Liver (tissue), 9 donors: ENCODE results near the gene PTTG2. TPM values are rescaled to one million over a fixed set of nuclear protein-coding genes. Genes with fewer than 3 reads are reported as not detected.

Experiments
- DNase-seq: peaks from one replicate; pipeline ENCODE4 v3.0.0-alpha.2; 2017; ENCODE audit warnings: low spot score
- H3K27ac ChIP-seq, 2 donors: one replicate each; pipeline ENCODE4 v1.7.0; 2013; ENCODE audit warnings: inconsistent platforms in 2 of 2, low read length in 2 of 2, control low read depth in 1 of 2, low read depth in 1 of 2, mild to moderate bottlenecking in 1 of 2
- H3K27me3 ChIP-seq, 4 donors: one replicate each; pipeline versions ENCODE4 v1.6.1 to v1.7.0; 2013; ENCODE audit warnings: low read length in 3 of 4, inconsistent platforms in 1 of 4, mild to moderate bottlenecking in 1 of 4, moderate library complexity in 1 of 4; ENCODE audit not compliant: control insufficient read depth in 4 of 4, insufficient read depth in 4 of 4
- H3K36me3 ChIP-seq, 4 donors: one replicate each; pipeline versions ENCODE4 v1.6.1 to v1.7.0; 2013; ENCODE audit warnings: low read length in 3 of 4, mild to moderate bottlenecking in 3 of 4, low read depth in 1 of 4, moderate library complexity in 1 of 4; ENCODE audit not compliant: control insufficient read depth in 4 of 4, insufficient read depth in 3 of 4
- H3K4me1 ChIP-seq, 4 donors: one replicate each; pipeline versions ENCODE4 v1.6.1 to v1.7.0; 2013; ENCODE audit warnings: low read length in 3 of 4, mild to moderate bottlenecking in 3 of 4, moderate library complexity in 1 of 4; ENCODE audit not compliant: control insufficient read depth in 4 of 4, insufficient read depth in 4 of 4
- H3K4me3 ChIP-seq, 3 donors: one replicate each; pipeline versions ENCODE4 v1.6.1 to v1.7.0; 2013; ENCODE audit warnings: low read length in 3 of 3, control low read depth in 1 of 3, low read depth in 1 of 3, mild to moderate bottlenecking in 1 of 3
- H3K9ac ChIP-seq, 2 donors: one replicate each; pipeline ENCODE4 v1.7.0; 2013; ENCODE audit warnings: low read length in 2 of 2, mild to moderate bottlenecking in 2 of 2, moderate library complexity in 2 of 2, control low read depth in 1 of 2, low read depth in 1 of 2
- H3K9me3 ChIP-seq, 4 donors: one replicate each; pipeline versions ENCODE4 v1.6.1 to v1.7.0; 2013; ENCODE audit warnings: low read length in 3 of 4; ENCODE audit not compliant: control insufficient read depth in 4 of 4
- CTCF ChIP-seq: fragments of 150-350 bp; IDR thresholded peaks from 2 replicates; pipeline ENCODE4 v1.5.1; 2017; ENCODE audit warnings: improper control_type of control experiment, low read depth, low read length; ENCODE audit not compliant: missing input control
- FOXA1 ChIP-seq: IDR thresholded peaks from 2 replicates; pipeline ENCODE4 v1.6.1; 2016; ENCODE audit warnings: antibody characterized with exemption
- FOXA2 ChIP-seq: IDR thresholded peaks from 2 replicates; pipeline ENCODE4 v1.6.1; 2016; ENCODE audit warnings: antibody characterized with exemption
- GABPA ChIP-seq, 2 donors: IDR thresholded peaks in 1 of 2; conservative IDR thresholded peaks in 1 of 2; 2 replicates each; pipeline ENCODE4 v1.6.1; 2016; ENCODE audit warnings: antibody characterized with exemption in 2 of 2, mild to moderate bottlenecking in 1 of 2, moderate library complexity in 1 of 2
- HNF4A ChIP-seq, 2 donors: conservative IDR thresholded peaks; 2 replicates each; pipeline ENCODE4 v1.6.1; 2016; ENCODE audit warnings: antibody characterized with exemption in 2 of 2, mild to moderate bottlenecking in 2 of 2
- HNF4G ChIP-seq: IDR thresholded peaks from 2 replicates; pipeline ENCODE4 v1.6.1; 2016; ENCODE audit warnings: antibody characterized with exemption
- JUND ChIP-seq, 2 donors: IDR thresholded peaks; 2 replicates each; pipeline ENCODE4 v1.6.1; 2016; ENCODE audit warnings: antibody characterized with exemption in 2 of 2
- MAX ChIP-seq: IDR thresholded peaks from 2 replicates; pipeline ENCODE4 v1.6.1; 2016; ENCODE audit warnings: antibody characterized with exemption
- NR2F2 ChIP-seq: IDR thresholded peaks from 2 replicates; pipeline ENCODE4 v1.6.1; 2016; ENCODE audit warnings: antibody characterized with exemption
- RAD21 ChIP-seq, 2 donors: IDR thresholded peaks; 2 replicates each; pipeline ENCODE4 v1.6.1; 2016; ENCODE audit warnings: antibody characterized with exemption in 2 of 2, mild to moderate bottlenecking in 2 of 2
- REST ChIP-seq: IDR thresholded peaks from 2 replicates; pipeline ENCODE4 v1.6.1; 2016; ENCODE audit warnings: antibody characterized with exemption, mild to moderate bottlenecking
- SP1 ChIP-seq: IDR thresholded peaks from 2 replicates; pipeline ENCODE4 v1.6.1; 2018; ENCODE audit warnings: antibody characterized with exemption, mild to moderate bottlenecking
- TAF1 ChIP-seq: conservative IDR thresholded peaks from 2 replicates; pipeline ENCODE4 v1.6.1; 2016; ENCODE audit warnings: antibody characterized with exemption, mild to moderate bottlenecking
- YY1 ChIP-seq: IDR thresholded peaks from 2 replicates; pipeline ENCODE4 v1.6.1; 2016; ENCODE audit warnings: antibody characterized with exemption, mild to moderate bottlenecking
- ZBTB33 ChIP-seq: IDR thresholded peaks from 2 replicates; pipeline ENCODE4 v1.6.1; 2016; ENCODE audit warnings: antibody characterized with exemption
- WGBS: extraction: QIAGEN DNeasy Blood & Tissue Kit; methylation state at CpG from one replicate; pipeline ENCODE4 v1.1.7; 2013; 5-methylcytosine and 5-hydroxymethylcytosine counted together
- polyA plus RNA-seq, 2 donors: library from polyadenylated mRNA; stranded (reverse) in 1 of 2; unstranded in 1 of 2; fragments of 200-250 nt in 1 of 2; fragments of >200 nt in 1 of 2; fragmentation: Nextera tagmentation in 1 of 2; extraction: Ambion mirVana in 1 of 2; gene quantifications; one replicate each; pipeline versions ENCODE4 v1.2.1 to v1.2.3, GENCODE V29; 2013 to 2015
- total RNA-seq, 2 donors: library from RNA; depleted of rRNA; stranded (reverse); fragments of >200 nt; gene quantifications; one replicate each; pipeline ENCODE4 v1.2.3, GENCODE V29; 2014
- donor health status: healthy.
- donor health status: healthy.
- donor health status: healthy.
- donor health status: healthy.
- donor health status: healthy.

Gene PTTG2
- total and polyA plus RNA-seq, 4 donors, result 0.24 to 0.92 TPM; not detected in 2

GRCh38 chr4:37964734-37965457, 4.7 kb downstream of the PTTG2 start:
- no peaks in the 10 kb centered on the region for H3K36me3 ChIP-seq
- 93% methylated on average over 4 of the region's 4 CpGs for WGBS
- H3K9ac ChIP-seq, result no peak overlapping the region
- no peaks in the 10 kb centered on the region for H3K27me3 ChIP-seq
- DNase-seq, result no peak
- H3K9me3 ChIP-seq, result no peaks in the 10 kb centered on the region
- TF ChIP-seq FOXA2 (no peak), CTCF (no peak), SP1 (no peak), JUND (IDR thresholded peaks at IDR 0.05) (no peak), YY1 (no peak), ZBTB33 (no peak), TAF1 (no peak), GABPA (IDR thresholded peaks at IDR 0.05 in 1 of 2, conservative IDR thresholded peaks at IDR 0.05 in 1 of 2) (no peak), HNF4A (conservative IDR thresholded peaks at IDR 0.05) (no peak), NR2F2 (no peak), REST (no peak), HNF4G (no peak), FOXA1 (no peak), MAX (no peak)
- no peak overlapping the region for H3K4me3 ChIP-seq
- H3K4me1 ChIP-seq, result peaks cover 2 to 9% (median 5%) of the 10 kb centered on the region in 4 donors
- H3K27ac ChIP-seq, result no peak overlapping the region

- TF ChIP-seq RAD21 (IDR thresholded peaks at IDR 0.05), result no peak
- no peak for TF ChIP-seq TAF1
- no peak for TF ChIP-seq FOXA2
- TF ChIP-seq JUND (IDR thresholded peaks at IDR 0.05), result no peak
- Histone ChIP-seq H3K27me3 (no peaks in the 10 kb centered on the region), H3K27ac (no peak overlapping the region), H3K36me3 (no peaks in the 10 kb centered on the region), H3K4me3 (no peak overlapping the region), H3K9ac (no peak overlapping the region), H3K9me3 (no peaks in the 10 kb centered on the region), H3K4me1 (peaks cover 2 to 9% (median 5%) of the 10 kb centered on the region in 4 donors)
- no peak for DNase-seq
- WGBS, result 81% methylated on average over 3 of the region's 3 CpGs
Measured at GRCh38 chr4:37966044-37966443, 5.8 kb downstream of the PTTG2 start.
